Fibroblast of the aortic adventitia (primary cell): ENCODE results near the gene DPY19L1. TPM values are rescaled to one million over a fixed set of nuclear protein-coding genes. Genes with fewer than 3 reads are reported as not detected.
"Not testable (repeated sequence)": the region's sequence is repeated elsewhere in the genome, so short reads cannot be mapped to it uniquely, and the experiment has no call there.

Source experiments
- DNase-seq: peaks from one replicate; pipeline ENCODE4 v3.0.0-alpha.2; 2010; ENCODE audit warnings: low read depth
- H3K4me3 ChIP-seq: 2 replicates; pipeline ENCODE4 v1.5.1; 2011; ENCODE audit warnings: low read depth, mild to moderate bottlenecking, control low read depth, low read length, moderate library complexity
- total RNA-seq: library from RNA; depleted of rRNA; stranded (reverse); fragments of >200 nt; gene quantifications from 2 replicates; pipeline ENCODE4 v1.2.3, GENCODE V29; 2012; ENCODE audit warnings: low replicate concordance
- TF ChIP-seq, protein P1 (sequence below): IDR thresholded peaks from 2 replicates; pipeline ENCODE4 v1.5.1; 2011; ENCODE audit warnings: mild to moderate bottlenecking, low read length, control low read depth, inconsistent platforms; ENCODE audit not compliant: insufficient read depth

DPY19L1 gene
- total RNA-seq, 1 donor, result 55.2 TPM

DNA sequence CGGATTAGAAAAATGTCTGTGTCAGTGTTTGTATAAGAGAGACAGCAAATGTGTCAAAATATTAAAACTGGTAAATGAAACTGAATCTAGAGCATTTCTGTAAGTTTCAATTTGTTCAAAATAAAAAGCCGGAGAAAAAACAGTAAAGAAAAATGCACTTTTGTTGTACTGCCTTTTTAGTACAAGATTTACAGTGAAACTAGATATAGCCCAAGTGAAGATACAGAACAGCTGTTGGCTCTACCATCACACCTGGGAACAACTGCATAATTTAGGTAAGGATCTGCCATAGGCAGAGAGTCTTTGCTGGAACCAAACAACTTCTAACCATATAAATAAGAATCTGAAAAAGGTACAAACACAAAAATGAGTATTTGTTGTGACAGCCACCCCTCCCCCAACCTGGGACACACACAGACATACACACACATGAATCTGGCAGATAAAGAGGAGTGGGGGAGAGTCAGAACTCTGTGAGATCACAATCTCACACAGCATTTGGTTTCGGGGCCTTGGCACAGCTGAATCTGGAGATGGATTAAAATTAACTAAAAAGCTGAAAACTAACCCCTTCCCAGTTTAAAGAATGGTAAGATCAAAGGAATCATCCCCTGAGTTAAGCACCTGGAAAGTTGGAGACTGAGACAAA lies 54.8 kb downstream of the DPY19L1 start:
- TF ChIP-seq, protein P1, sequence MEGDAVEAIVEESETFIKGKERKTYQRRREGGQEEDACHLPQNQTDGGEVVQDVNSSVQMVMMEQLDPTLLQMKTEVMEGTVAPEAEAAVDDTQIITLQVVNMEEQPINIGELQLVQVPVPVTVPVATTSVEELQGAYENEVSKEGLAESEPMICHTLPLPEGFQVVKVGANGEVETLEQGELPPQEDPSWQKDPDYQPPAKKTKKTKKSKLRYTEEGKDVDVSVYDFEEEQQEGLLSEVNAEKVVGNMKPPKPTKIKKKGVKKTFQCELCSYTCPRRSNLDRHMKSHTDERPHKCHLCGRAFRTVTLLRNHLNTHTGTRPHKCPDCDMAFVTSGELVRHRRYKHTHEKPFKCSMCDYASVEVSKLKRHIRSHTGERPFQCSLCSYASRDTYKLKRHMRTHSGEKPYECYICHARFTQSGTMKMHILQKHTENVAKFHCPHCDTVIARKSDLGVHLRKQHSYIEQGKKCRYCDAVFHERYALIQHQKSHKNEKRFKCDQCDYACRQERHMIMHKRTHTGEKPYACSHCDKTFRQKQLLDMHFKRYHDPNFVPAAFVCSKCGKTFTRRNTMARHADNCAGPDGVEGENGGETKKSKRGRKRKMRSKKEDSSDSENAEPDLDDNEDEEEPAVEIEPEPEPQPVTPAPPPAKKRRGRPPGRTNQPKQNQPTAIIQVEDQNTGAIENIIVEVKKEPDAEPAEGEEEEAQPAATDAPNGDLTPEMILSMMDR, result no peak
- DNase-seq, result no peak
- H3K4me3 ChIP-seq, result no peak overlapping the region

- not testable (repeated sequence) for H3K4me3 ChIP-seq
Observed at GRCh38 chr7:34979124-34979523, 58.2 kb downstream of the DPY19L1 start.

GRCh38 chr7:34973400-34973760 lies 63.9 kb downstream of the DPY19L1 start:
- DNase-seq, result no peak
- H3K4me3 ChIP-seq, result no peak overlapping the region
- TF ChIP-seq, protein P1, result no peak

More at GRCh38 chr7:34979124-34979523, 58.2 kb downstream of the DPY19L1 start:
- DNase-seq, result not testable (repeated sequence)

DNA sequence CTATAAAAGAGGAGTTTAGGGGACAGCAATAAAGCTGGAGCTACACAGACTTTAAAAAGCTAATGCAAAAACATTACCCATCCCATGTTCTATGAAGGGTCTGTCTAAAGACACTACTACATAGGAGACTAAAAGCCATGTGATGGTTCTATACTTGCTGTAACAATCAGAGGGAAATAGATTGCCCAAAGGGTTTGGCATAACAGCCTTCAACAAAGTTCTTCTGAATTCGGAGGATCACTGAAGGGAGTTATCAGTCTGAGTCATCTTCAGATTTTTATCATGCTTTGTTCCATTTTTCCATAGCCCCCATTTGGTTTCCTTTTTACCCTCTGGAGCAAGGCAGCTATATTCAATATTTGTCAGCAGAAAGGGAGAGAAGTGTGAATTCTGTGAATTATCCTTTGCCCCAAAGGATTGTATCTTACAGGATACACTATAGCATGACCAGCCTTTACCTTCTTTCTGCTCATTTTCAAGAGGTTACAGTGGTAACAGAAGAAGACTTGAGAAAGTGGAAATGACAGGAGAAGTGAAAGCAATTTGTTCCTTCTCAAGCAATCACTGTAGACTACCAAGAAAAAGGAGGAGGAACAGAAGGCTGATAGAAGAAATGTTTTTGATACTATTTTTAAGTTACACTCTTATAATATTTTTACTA lies 64.4 kb downstream of the DPY19L1 start:
- not testable (repeated sequence) for DNase-seq, H3K4me3 ChIP-seq

DNA sequence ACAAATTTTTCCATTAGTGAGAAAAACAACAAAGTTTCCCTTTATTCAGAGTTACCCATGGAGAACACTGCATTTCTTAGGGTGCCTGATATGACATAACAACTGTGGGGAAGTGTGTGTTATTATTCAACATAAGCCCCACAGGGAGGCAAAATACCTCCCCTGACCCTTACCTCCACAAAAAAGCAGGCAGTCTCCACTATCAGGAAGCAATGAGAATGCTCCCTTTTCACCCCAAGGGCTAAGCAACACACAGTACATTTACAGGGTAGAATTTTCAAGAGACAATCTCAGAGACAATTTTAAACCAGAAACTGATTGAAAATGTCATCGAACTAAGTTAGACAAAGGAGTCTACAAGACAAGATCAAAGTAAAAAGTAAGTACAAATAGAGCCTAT lies 69.5 kb downstream of the DPY19L1 start:
- not testable (repeated sequence) for H3K4me3 ChIP-seq, DNase-seq

- H3K4me3 ChIP-seq, DNase-seq: not testable (repeated sequence)
Observed at GRCh38 chr7:34966504-34966903, 70.8 kb downstream of the DPY19L1 start.

DNA sequence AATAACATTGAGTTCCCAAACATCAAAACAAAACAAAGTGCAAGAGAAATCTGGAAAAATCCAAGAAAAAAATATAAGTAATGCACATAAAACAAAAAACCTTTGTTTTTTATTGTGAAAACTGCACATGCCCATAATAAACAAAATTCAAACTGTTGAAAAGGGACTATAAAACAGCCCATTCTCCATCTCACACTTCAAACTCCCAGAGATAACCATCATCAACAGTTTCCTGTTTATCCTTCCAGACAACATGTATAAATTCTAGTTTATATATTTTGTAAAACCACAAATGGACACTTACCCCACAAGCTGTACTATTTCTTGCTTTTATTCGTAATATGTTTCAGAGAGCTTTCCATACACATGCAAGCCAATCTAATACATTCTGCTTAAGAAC lies 79.3 kb downstream of the DPY19L1 start:
- H3K4me3 ChIP-seq, result no peak overlapping the region
- TF ChIP-seq, protein P1, result no peak
- DNase-seq, result no peak

DNA sequence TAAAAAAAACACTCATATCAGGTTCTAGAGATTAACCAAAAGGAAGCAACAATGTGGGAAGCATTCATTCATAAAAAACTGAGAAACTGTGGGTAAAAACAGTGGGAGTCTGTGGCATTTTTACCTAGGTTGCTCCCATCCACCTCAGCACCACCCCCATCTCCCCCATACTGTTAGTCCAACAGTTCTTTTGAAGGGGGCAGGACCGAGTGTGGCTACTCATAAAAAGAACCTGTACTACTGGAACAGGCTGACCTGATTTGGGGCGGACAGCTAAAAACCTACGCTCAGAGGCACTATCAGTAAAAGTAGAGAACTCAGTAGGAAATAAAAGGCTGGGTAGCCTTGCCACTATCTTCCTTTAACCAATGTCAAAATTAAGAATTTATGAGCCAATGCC lies 84.5 kb downstream of the DPY19L1 start:
- no peak overlapping the region for H3K4me3 ChIP-seq
- no peak for DNase-seq
- TF ChIP-seq, protein P1, result no peak

- DNase-seq, result peak; percentile 41
- no peak overlapping the region for H3K4me3 ChIP-seq
- TF ChIP-seq, protein P1, result no peak
Observed at GRCh38 chr7:34949361-34949760, 87.9 kb downstream of the DPY19L1 start.

GRCh38 chr7:34947427-34947826 lies 89.9 kb downstream of the DPY19L1 start:
- not testable (repeated sequence) for H3K4me3 ChIP-seq, DNase-seq
